KMS-11 (cell line): ENCODE measurements around the gene ASPA.
"Not testable (repeated sequence)": the region's sequence is repeated elsewhere in the genome, so short reads cannot be mapped to it uniquely, and the experiment has no call there.

Experiments used
- H2AFZ ChIP-seq: fragments of 200-600 bp; sonication (generic); 2 replicates; pipeline ENCODE4 v1.6.1; 2016; ENCODE audit warnings: antibody characterized with exemption, mixed run types, low read depth
- H3K27ac ChIP-seq: fragments of 200-600 bp; sonication (generic); 2 replicates; pipeline ENCODE4 v1.6.1; 2016; ENCODE audit warnings: mild to moderate bottlenecking, mixed run types
- H3K27me3 ChIP-seq: fragments of 200-600 bp; sonication (generic); 2 replicates; pipeline ENCODE4 v1.6.1; 2017; ENCODE audit warnings: mild to moderate bottlenecking, low read depth, mixed run types, moderate library complexity; ENCODE audit not compliant: insufficient read depth
- H3K36me3 ChIP-seq: fragments of 200-600 bp; sonication (generic); 2 replicates; pipeline ENCODE4 v1.6.1; 2017; ENCODE audit warnings: mild to moderate bottlenecking, mixed run types; ENCODE audit not compliant: insufficient read depth
- H3K4me1 ChIP-seq: fragments of 200-600 bp; sonication (generic); 2 replicates; pipeline ENCODE4 v1.6.1; 2016; ENCODE audit warnings: mild to moderate bottlenecking, low read depth, mixed run types; ENCODE audit not compliant: poor library complexity, severe bottlenecking
- H3K4me2 ChIP-seq: fragments of 200-600 bp; sonication (generic); 2 replicates; pipeline ENCODE4 v1.7.0; 2016; ENCODE audit warnings: mild to moderate bottlenecking, mixed run types
- H3K4me3 ChIP-seq: fragments of 200-600 bp; sonication (generic); IDR thresholded peaks from 2 replicates; pipeline ENCODE4 v1.6.1; 2017; ENCODE audit warnings: low read depth, low read length, mixed read lengths; ENCODE audit not compliant: insufficient read depth
- H3K79me2 ChIP-seq: fragments of 200-600 bp; sonication (generic); 2 replicates; pipeline ENCODE4 v1.6.1; 2016; ENCODE audit warnings: low read depth, mixed run types; ENCODE audit not compliant: insufficient read depth
- H3K9ac ChIP-seq: fragments of 200-600 bp; sonication (generic); 2 replicates; pipeline ENCODE4 v1.6.1; 2016; ENCODE audit warnings: mild to moderate bottlenecking, mixed run types
- H4K20me1 ChIP-seq: fragments of 200-600 bp; sonication (generic); 2 replicates; pipeline ENCODE4 v1.6.1; 2016; ENCODE audit warnings: mild to moderate bottlenecking, mixed run types; ENCODE audit not compliant: insufficient read depth
- TF ChIP-seq, protein P1 (sequence below): fragments of 200-600 bp; sonication (generic); conservative IDR thresholded peaks from 2 replicates; pipeline ENCODE4 v1.6.1; 2017; ENCODE audit warnings: low read depth, mild to moderate bottlenecking, antibody characterized with exemption, low read length, moderate library complexity, mixed read lengths

Gene ASPA

DNA sequence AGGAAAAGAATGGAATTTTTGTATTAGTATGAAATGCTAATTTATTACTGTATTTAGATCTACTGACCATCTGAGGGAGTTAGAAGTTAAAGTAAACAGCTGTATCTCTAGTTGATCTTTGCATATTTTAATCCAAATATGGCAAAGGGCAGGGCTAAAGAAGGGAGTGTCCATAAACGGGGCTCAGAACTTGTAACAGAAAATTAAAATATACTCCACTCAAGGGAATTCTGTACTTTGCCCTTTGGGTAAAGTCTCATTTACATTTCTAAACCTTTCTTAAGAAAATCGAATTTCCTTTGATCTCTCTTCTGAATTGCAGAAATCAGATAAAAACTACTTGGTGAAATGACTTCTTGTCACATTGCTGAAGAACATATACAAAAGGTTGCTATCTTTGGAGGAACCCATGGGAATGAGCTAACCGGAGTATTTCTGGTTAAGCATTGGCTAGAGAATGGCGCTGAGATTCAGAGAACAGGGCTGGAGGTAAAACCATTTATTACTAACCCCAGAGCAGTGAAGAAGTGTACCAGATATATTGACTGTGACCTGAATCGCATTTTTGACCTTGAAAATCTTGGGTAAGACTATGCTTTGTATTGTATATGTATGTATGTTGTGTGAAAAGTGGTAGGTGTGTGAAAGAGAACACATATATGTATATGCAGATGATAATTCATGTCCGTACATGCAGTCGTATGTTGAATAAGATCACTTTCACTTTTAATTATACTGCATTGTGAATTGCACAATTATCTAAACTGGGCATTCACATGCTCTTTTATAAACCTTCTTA, at the start of gene ASPA:
Gene ASPA (plus strand): TSS at position 186 of the 799 bp plus-strand sequence. CDS start 163 bp downstream, at position 349.
- Histone ChIP-seq H3K4me3 (no peak within 1 kb of the TSS), H2AFZ (no peak within 1 kb of the TSS), H3K9ac (no peak within 1 kb of the TSS), H3K4me2 (no peak within 1 kb of the TSS), H3K4me1 (no peaks in the 10 kb centered on the region), H4K20me1 (no peaks in the 10 kb centered on the region), H3K79me2 (no peaks in the 10 kb centered on the region), H3K27ac (no peak within 1 kb of the TSS), H3K27me3 (no peaks in the 10 kb centered on the region), H3K36me3 (no peaks in the 10 kb centered on the region)
- TF ChIP-seq, protein P1, sequence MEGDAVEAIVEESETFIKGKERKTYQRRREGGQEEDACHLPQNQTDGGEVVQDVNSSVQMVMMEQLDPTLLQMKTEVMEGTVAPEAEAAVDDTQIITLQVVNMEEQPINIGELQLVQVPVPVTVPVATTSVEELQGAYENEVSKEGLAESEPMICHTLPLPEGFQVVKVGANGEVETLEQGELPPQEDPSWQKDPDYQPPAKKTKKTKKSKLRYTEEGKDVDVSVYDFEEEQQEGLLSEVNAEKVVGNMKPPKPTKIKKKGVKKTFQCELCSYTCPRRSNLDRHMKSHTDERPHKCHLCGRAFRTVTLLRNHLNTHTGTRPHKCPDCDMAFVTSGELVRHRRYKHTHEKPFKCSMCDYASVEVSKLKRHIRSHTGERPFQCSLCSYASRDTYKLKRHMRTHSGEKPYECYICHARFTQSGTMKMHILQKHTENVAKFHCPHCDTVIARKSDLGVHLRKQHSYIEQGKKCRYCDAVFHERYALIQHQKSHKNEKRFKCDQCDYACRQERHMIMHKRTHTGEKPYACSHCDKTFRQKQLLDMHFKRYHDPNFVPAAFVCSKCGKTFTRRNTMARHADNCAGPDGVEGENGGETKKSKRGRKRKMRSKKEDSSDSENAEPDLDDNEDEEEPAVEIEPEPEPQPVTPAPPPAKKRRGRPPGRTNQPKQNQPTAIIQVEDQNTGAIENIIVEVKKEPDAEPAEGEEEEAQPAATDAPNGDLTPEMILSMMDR = no peak

DNA sequence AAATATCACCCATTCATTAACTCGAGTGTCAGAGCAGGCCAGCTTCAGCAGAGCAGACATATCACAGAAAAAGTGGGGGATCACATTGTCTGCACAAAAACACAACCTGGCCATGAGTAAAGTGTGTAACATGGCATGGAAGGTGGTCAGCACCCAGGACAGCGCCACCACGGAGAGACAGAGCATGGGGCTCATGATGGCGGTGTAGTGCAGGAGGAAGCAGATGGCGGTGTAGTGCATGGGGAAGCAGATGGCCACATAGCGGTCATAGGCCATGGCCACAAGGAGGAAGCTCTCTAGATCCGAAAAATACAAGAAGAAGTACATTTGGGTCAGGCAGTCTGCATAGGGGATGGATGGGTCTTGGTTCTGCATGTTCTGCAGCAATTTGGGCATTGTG, 42.6 kb upstream of the ASPA start:
- not testable (repeated sequence) for H3K27me3 ChIP-seq, H3K27ac ChIP-seq, H4K20me1 ChIP-seq, H3K79me2 ChIP-seq, H3K4me3 ChIP-seq, H3K4me2 ChIP-seq, H3K9ac ChIP-seq, H3K4me1 ChIP-seq, H3K36me3 ChIP-seq, H2AFZ ChIP-seq

DNA sequence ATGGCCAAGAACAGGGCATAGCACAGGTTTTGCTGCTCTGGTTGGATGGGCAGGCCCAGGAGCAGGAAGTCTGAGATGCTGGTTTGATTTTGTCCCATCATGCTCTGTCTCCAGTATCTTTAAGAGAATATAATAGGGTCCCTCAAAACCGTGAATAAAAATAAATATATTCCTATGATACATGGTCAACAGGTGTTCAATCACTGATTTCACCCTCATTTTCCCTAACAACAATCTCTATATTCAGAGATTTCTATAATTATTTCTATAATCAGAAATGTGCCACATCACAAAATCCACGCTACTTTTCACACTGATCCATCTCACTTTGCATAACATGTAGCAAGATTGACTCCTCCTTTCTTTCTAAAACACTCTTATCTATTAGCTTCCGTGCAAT, 42.1 kb upstream of the ASPA start, which contains the start of gene OR1E2:
Gene OR1E2 (minus strand): TSS at position 101 of the 400 bp plus-strand sequence. CDS start 0 bp downstream, at position 101.
- no peak within 1 kb of the TSS for H3K27ac ChIP-seq
- H3K27me3 ChIP-seq = no peaks in the 10 kb centered on the region
- no peak within 1 kb of the TSS for H2AFZ ChIP-seq
- TF ChIP-seq, protein P1 = no peak
- H3K79me2 ChIP-seq = no peaks in the 10 kb centered on the region
- no peaks in the 10 kb centered on the region for H3K4me1 ChIP-seq
- no peaks in the 10 kb centered on the region for H3K36me3 ChIP-seq
- H3K9ac ChIP-seq = no peak within 1 kb of the TSS
- no peak within 1 kb of the TSS for H3K4me3 ChIP-seq
- no peaks in the 10 kb centered on the region for H4K20me1 ChIP-seq
- no peak within 1 kb of the TSS for H3K4me2 ChIP-seq

DNA sequence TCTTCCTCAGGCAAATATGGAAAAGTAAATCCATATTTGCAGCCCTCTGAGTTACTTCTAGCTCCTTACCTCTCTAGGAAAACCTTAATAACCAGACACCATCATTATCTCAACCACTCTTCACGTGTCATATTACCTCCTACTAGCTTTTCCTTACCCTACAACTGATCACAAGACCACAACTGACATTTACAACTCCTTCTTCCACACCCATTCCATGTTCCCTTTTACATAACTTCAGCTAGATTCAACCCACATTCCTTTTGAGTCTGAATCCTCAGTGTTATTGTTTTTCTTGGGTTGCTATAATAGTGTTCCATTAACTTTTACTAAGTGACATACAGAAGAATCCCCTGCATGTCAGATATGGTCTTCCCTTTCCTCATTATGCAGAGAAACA, 37.4 kb upstream of the ASPA start:
- no peaks in the 10 kb centered on the region for H3K27me3 ChIP-seq
- H2AFZ ChIP-seq = no peak overlapping the region
- no peaks in the 10 kb centered on the region for H3K79me2 ChIP-seq
- no peak overlapping the region for H3K27ac ChIP-seq
- no peak overlapping the region for H3K9ac ChIP-seq
- H3K36me3 ChIP-seq = no peaks in the 10 kb centered on the region
- no peaks in the 10 kb centered on the region for H3K4me1 ChIP-seq
- no peaks in the 10 kb centered on the region for H4K20me1 ChIP-seq
- TF ChIP-seq, protein P1 = no peak
- no peak overlapping the region for H3K4me3 ChIP-seq
- no peak overlapping the region for H3K4me2 ChIP-seq

DNA sequence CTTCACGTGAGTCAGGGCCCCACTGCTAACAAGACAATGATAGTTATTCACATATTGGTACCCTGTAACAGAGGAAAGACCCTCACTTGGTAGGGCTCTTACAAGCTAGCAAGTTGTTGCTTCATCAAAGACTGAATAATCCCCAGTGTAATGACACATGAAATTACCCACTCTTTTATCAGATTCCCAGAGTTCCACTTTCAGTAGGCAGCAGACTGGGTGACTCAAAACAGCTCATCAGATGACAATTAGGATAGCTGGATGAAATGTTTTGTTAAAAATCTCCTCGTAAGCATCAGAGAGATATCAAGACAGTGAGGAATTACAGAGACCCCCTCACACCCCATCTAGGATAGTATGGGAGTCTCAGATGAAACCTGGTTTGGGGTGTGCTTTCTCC, 35.3 kb upstream of the ASPA start:
- TF ChIP-seq, protein P1 = no peak
- no peak overlapping the region for H3K9ac ChIP-seq
- no peaks in the 10 kb centered on the region for H3K79me2 ChIP-seq
- no peak overlapping the region for H3K4me3 ChIP-seq
- no peak overlapping the region for H2AFZ ChIP-seq
- H3K4me2 ChIP-seq = no peak overlapping the region
- no peaks in the 10 kb centered on the region for H4K20me1 ChIP-seq
- H3K4me1 ChIP-seq = no peaks in the 10 kb centered on the region
- no peaks in the 10 kb centered on the region for H3K36me3 ChIP-seq
- no peaks in the 10 kb centered on the region for H3K27me3 ChIP-seq
- H3K27ac ChIP-seq = no peak overlapping the region
